Thoracic aorta (tissue), 2 donors: ENCODE data around the gene SNPH. TPM values are rescaled to one million over a fixed set of nuclear protein-coding genes. Genes with fewer than 3 reads are reported as not detected.

ENCODE experiments used
- ATAC-seq: fragments of 150-250 bp; one replicate; pipeline ENCODE4 v1.8.0; 2017; ENCODE audit warnings: low read depth; ENCODE audit not compliant: insufficient number of reproducible peaks, low FRiP score
- DNase-seq: peaks from one replicate; pipeline ENCODE4 v3.0.0-alpha.2; 2020; ENCODE audit warnings: low spot score
- H3K27ac ChIP-seq, 2 donors: fragments of 200-600 bp; sonication (generic); 1 replicate in 1 of 2; 2 replicates in 1 of 2; pipeline ENCODE4 v1.5.1; 2016; ENCODE audit warnings: mild to moderate bottlenecking in 2 of 2, moderate library complexity in 2 of 2
- H3K27me3 ChIP-seq: fragments of 200-600 bp; sonication (generic); replicated peaks from 2 replicates; pipeline ENCODE4 v1.6.0; 2016; ENCODE audit warnings: mild to moderate bottlenecking; ENCODE audit not compliant: insufficient read depth
- H3K36me3 ChIP-seq: fragments of 200-600 bp; sonication (generic); one replicate; pipeline ENCODE4 v1.5.1; 2016
- H3K4me1 ChIP-seq, 2 donors: fragments of 200-600 bp; sonication (generic); 1 replicate in 1 of 2; 2 replicates in 1 of 2; pipeline versions ENCODE4 v1.5.1 to v1.6.0; 2016; ENCODE audit warnings: low read depth in 2 of 2, mild to moderate bottlenecking in 1 of 2; ENCODE audit not compliant: control insufficient read depth in 1 of 2
- H3K4me3 ChIP-seq: fragments of 200-600 bp; sonication (generic); 2 replicates; pipeline ENCODE4 v1.5.1; 2016; ENCODE audit warnings: mild to moderate bottlenecking
- H3K9me3 ChIP-seq: fragments of 200-600 bp; sonication (generic); 2 replicates; pipeline ENCODE4 v1.5.1; 2016
- total RNA-seq, 2 donors: library from RNA; depleted of rRNA; stranded (reverse); fragments of >200 nt; gene quantifications; one replicate each; pipeline versions ENCODE4 v1.1.0 to v1.2.3, GENCODE V29; 2016
- TF ChIP-seq, protein P1 (sequence below): fragments of 200-600 bp; sonication (generic); IDR thresholded peaks from one replicate; pipeline ENCODE4 v1.5.1; 2019; ENCODE audit warnings: antibody characterized with exemption

Gene SNPH
- total RNA-seq, 2 donors from 2014 or later, result 13.4 to 14.6 TPM

DNA sequence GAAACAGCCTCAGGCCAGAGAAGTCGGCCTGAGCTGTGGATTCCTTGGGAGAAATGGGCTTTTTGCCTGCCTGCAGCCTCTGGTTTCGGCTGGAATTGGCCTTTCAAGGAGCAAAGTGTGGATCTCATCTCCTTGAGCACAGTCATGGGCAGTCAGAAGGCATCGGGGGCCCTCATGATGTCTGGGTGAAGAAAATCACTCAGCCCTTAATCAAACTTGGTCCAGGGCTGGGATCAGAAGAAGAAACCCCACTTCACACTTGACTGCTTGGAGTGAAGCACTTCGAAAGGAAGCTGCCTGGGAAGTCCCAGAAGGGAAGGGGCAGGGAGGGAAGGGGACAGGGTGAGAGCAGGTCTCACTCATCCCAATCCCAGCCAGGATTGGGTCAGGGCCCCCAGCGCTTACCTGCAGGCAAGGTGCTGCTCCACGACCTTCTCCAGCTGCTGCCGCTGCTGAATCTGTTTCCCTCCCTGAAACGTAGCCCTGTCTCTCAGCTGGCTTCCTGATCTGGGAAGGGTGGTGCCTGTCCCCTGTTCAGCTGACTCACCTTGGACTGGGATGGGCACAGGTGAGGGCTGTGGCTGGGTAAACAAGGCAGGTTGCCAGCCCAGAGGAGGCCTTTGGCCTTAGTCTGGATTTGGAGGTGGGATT, 62.7 kb downstream of the SNPH start, which contains the start of gene SDCBP2:
SDCBP2 (minus strand) TSS at position 460 of the 651 bp plus-strand sequence. CDS start 8,723 bp downstream, outside the sequence.
- DNase-seq, result no peak
- peak within 1 kb of the TSS in 1 of 2 donors; percentile 13 for H3K27ac ChIP-seq

GRCh38 chr20:1330075-1330830, 64.2 kb downstream of the SNPH start:
- Histone ChIP-seq H3K27me3 (no peaks in the 10 kb centered on the region), H3K36me3 (no peaks in the 10 kb centered on the region), H3K27ac (peak overlapping the region in 1 of 2 donors; percentile 13), H3K9me3 (no peaks in the 10 kb centered on the region), H3K4me3 (no peak overlapping the region), H3K4me1 (peaks cover 7 to 28% of the 10 kb centered on the region in 2 donors)
- ATAC-seq, result no peak
- DNase-seq, result no peak
- TF ChIP-seq, protein P1, sequence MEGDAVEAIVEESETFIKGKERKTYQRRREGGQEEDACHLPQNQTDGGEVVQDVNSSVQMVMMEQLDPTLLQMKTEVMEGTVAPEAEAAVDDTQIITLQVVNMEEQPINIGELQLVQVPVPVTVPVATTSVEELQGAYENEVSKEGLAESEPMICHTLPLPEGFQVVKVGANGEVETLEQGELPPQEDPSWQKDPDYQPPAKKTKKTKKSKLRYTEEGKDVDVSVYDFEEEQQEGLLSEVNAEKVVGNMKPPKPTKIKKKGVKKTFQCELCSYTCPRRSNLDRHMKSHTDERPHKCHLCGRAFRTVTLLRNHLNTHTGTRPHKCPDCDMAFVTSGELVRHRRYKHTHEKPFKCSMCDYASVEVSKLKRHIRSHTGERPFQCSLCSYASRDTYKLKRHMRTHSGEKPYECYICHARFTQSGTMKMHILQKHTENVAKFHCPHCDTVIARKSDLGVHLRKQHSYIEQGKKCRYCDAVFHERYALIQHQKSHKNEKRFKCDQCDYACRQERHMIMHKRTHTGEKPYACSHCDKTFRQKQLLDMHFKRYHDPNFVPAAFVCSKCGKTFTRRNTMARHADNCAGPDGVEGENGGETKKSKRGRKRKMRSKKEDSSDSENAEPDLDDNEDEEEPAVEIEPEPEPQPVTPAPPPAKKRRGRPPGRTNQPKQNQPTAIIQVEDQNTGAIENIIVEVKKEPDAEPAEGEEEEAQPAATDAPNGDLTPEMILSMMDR, result no peak

More for the DNA sequence above, 62.7 kb downstream of the SNPH start, which contains the start of gene SDCBP2:
- TF ChIP-seq, protein P1, result no peak
- Histone ChIP-seq H3K4me1 (peaks cover 7 to 35% of the 10 kb centered on the region in 2 donors), H3K36me3 (no peaks in the 10 kb centered on the region), H3K27me3 (no peaks in the 10 kb centered on the region), H3K9me3 (no peaks in the 10 kb centered on the region), H3K4me3 (no peak within 1 kb of the TSS)
- no peak for ATAC-seq

- Histone ChIP-seq H3K4me1 (peaks cover 7 to 24% of the 10 kb centered on the region in 2 donors), H3K36me3 (no peaks in the 10 kb centered on the region), H3K27ac (no peak overlapping the region), H3K9me3 (no peaks in the 10 kb centered on the region), H3K4me3 (no peak overlapping the region), H3K27me3 (no peaks in the 10 kb centered on the region)
- ATAC-seq, result no peak
- DNase-seq, result no peak
- TF ChIP-seq, protein P1, result no peak
Observed at GRCh38 chr20:1331101-1331500, 65.0 kb downstream of the SNPH start.

GRCh38 chr20:1331801-1332453, 65.8 kb downstream of the SNPH start:
- no peaks in the 10 kb centered on the region for H3K9me3 ChIP-seq
- peaks cover 5 to 22% of the 10 kb centered on the region in 2 donors for H3K4me1 ChIP-seq
- H3K27me3 ChIP-seq, result no peaks in the 10 kb centered on the region
- H3K36me3 ChIP-seq, result no peaks in the 10 kb centered on the region
- no peak overlapping the region for H3K4me3 ChIP-seq
- ATAC-seq, result no peak
- TF ChIP-seq, protein P1, result no peak
- no peak for DNase-seq
- H3K27ac ChIP-seq, result no peak overlapping the region
